Activated CD4-positive, alpha-beta T cell treated with anti-CD3 and anti-CD28 coated beads, Interleukin-10, Interleukin-2, amounts not matched to agents 100 ng/mL and 50 ng/mL, durations not matched to agents 16 hours and 8 hours (primary cell): Measurements from ENCODE around the gene DENND6B.

Source experiments
- DNase-seq: peaks from one replicate; pipeline ENCODE4 v3.0.0-alpha.2; 2020

The DENND6B gene

GRCh38 chr22:50269573-50269969 is 57.2 kb downstream of the DENND6B start:
- DNase-seq: no peak

- no peak for DNase-seq
These were observed 58.1 kb downstream of the DENND6B start for GRCh38 chr22:50268655-50269113.

GRCh38 chr22:50267591-50268390 is 59.0 kb downstream of the DENND6B start:
- DNase-seq: peak; percentile 65

GRCh38 chr22:50266994-50267393 is 59.8 kb downstream of the DENND6B start:
- DNase-seq: no peak

- no peak for DNase-seq
These were observed 61.7 kb downstream of the DENND6B start for GRCh38 chr22:50264946-50265669.

- no peak for DNase-seq
These were observed 62.6 kb downstream of the DENND6B start for GRCh38 chr22:50264104-50264745.

GRCh38 chr22:50262973-50263617 is 63.7 kb downstream of the DENND6B start:
- DNase-seq: no peak

- DNase-seq: peak; percentile 23
These were observed 64.3 kb downstream of the DENND6B start for GRCh38 chr22:50262460-50262911.

GRCh38 chr22:50261615-50262459 is 65.0 kb downstream of the DENND6B start, which contains the start of gene MAPK12:
TSS of gene MAPK12 (minus strand) at chr22:50261683. CDS start at chr22:50261509, 174 bp downstream.
- DNase-seq: peak; percentile 37

GRCh38 chr22:50260801-50261614 is 65.8 kb downstream of the DENND6B start:
- peak; percentile 63 for DNase-seq

- no peak for DNase-seq
These were observed 66.4 kb downstream of the DENND6B start for GRCh38 chr22:50260434-50260800.

- no peak for DNase-seq
These were observed 67.5 kb downstream of the DENND6B start for GRCh38 chr22:50259302-50259701.
